Natural killer cell (primary cell): ENCODE data around the gene CFAP57. TPM values are rescaled to one million over a fixed set of nuclear protein-coding genes. Genes with fewer than 3 reads are reported as not detected.

Source experiments
- ATAC-seq, 3 donors: fragments of 150-1000 bp in 2 of 3; fragments of 200-7000 bp in 1 of 3; cut with Tn5 transposase; 1 replicate in 1 of 3; 2 replicates in 2 of 3; pipeline ENCODE4 v1.10.0; 2021; ENCODE audit warnings: mild to moderate bottlenecking in 2 of 3, moderate library complexity in 2 of 3
- DNase-seq, 2 donors: peaks; one replicate each; pipeline versions ENCODE4 v3.0.0 to v3.0.0-alpha.2; 2013 to 2021; ENCODE audit warnings: mixed read lengths in 1 of 2
- H3K27ac ChIP-seq: one replicate; pipeline ENCODE4 v1.5.1; 2013; ENCODE audit warnings: mild to moderate bottlenecking, low read length
- H3K27me3 ChIP-seq: one replicate; pipeline ENCODE4 v1.6.1; 2013; ENCODE audit warnings: low read length; ENCODE audit not compliant: control insufficient read depth, insufficient read depth
- H3K36me3 ChIP-seq: one replicate; pipeline ENCODE4 v1.6.1; 2013; ENCODE audit warnings: low read length; ENCODE audit not compliant: control insufficient read depth, insufficient read depth
- H3K4me1 ChIP-seq: one replicate; pipeline ENCODE4 v1.6.1; 2013; ENCODE audit warnings: low read length; ENCODE audit not compliant: control insufficient read depth, insufficient read depth
- H3K4me3 ChIP-seq: one replicate; pipeline ENCODE4 v1.5.1; 2013; ENCODE audit warnings: low read length
- H3K9me3 ChIP-seq: one replicate; pipeline ENCODE4 v1.6.1; 2013; ENCODE audit warnings: low read length; ENCODE audit not compliant: control insufficient read depth, insufficient read depth
- H3K27ac Mint-ChIP-seq, 2 donors: one replicate each; pipeline ENCODE4 v1.8.0; 2022; ENCODE audit warnings: mild to moderate bottlenecking in 2 of 2, mixed read lengths in 2 of 2, moderate library complexity in 1 of 2
- H3K27me3 Mint-ChIP-seq, 2 donors: one replicate each; pipeline ENCODE4 v1.8.0; 2022; ENCODE audit warnings: low read depth in 2 of 2, mixed read lengths in 2 of 2
- H3K36me3 Mint-ChIP-seq: one replicate; pipeline ENCODE4 v1.8.0; 2022; ENCODE audit warnings: mixed read lengths
- H3K4me1 Mint-ChIP-seq, 2 donors: one replicate each; pipeline ENCODE4 v1.8.0; 2022; ENCODE audit warnings: mixed read lengths in 2 of 2
- H3K4me3 Mint-ChIP-seq: one replicate; pipeline ENCODE4 v1.8.0; 2022; ENCODE audit warnings: mild to moderate bottlenecking, moderate library complexity, mixed read lengths
- H3K9me3 Mint-ChIP-seq, 2 donors: one replicate each; pipeline ENCODE4 v1.8.0; 2022; ENCODE audit warnings: mixed read lengths in 2 of 2
- CTCF ChIP-seq: fragments of 200-600 bp; IDR thresholded peaks from one replicate; pipeline ENCODE4 v1.8.0; 2022; ENCODE audit warnings: antibody characterized with exemption
- WGBS: methylation state at CpG from one replicate; pipeline ENCODE4 v1.1.7; 2013; ENCODE audit warnings: missing lambda C conversion rate; ENCODE audit not compliant: insufficient coverage; 5-methylcytosine and 5-hydroxymethylcytosine counted together
- intact Hi-C: fragments of 100-400 bp; cut with micrococcal nuclease; formaldehyde crosslinking; loops from one replicate; pipeline ENCODE4 v1.14.2; 2022
- total RNA-seq, 4 donors: library from RNA; stranded (reverse); fragments of 120-200 nt in 1 of 4; gene quantifications; one replicate each; pipeline versions ENCODE4 v1.2.3 to v1.2.4, GENCODE V29; 2013 to 2022

CFAP57 gene
- total RNA-seq, 3 donors from 2014 or later (not counting 1 experiment from before 2014, with no cell fraction given): 0.19 TPM; not detected in 2

GRCh38 chr1:43220905-43221778 is 49.0 kb downstream of the CFAP57 start:
- no peaks in the 10 kb centered on the region for H3K36me3 ChIP-seq
- no peak overlapping the region for H3K27ac Mint-ChIP-seq
- H3K9me3 Mint-ChIP-seq: no peaks in the 10 kb centered on the region
- intact Hi-C loops: no loop called here
- no peaks in the 10 kb centered on the region for H3K36me3 Mint-ChIP-seq
- no peak overlapping the region for H3K4me3 ChIP-seq
- H3K27me3 ChIP-seq: no peaks in the 10 kb centered on the region
- peak overlapping the region; percentile 48 for H3K27ac ChIP-seq
- no peaks in the 10 kb centered on the region for H3K4me1 Mint-ChIP-seq
- no peak for TF ChIP-seq CTCF
- no peak overlapping the region for H3K4me3 Mint-ChIP-seq
- DNase-seq (no peak), ATAC-seq (no peak)
- WGBS: 55% methylated on average over 7 of the region's 7 CpGs
- peaks cover 0 to 8% of the 10 kb centered on the region in 2 donors for H3K27me3 Mint-ChIP-seq
- peaks cover 5% of the 10 kb centered on the region for H3K4me1 ChIP-seq
- H3K9me3 ChIP-seq: no peaks in the 10 kb centered on the region

- peak overlapping the region; percentile 48 for H3K27ac ChIP-seq
- no peaks in the 10 kb centered on the region for H3K36me3 ChIP-seq
- H3K36me3 Mint-ChIP-seq: no peaks in the 10 kb centered on the region
- ATAC-seq (no peak), DNase-seq (no peak)
- 86% methylated on average over 1 of the region's 1 CpG for WGBS
- H3K27ac Mint-ChIP-seq: no peak overlapping the region
- no peak overlapping the region for H3K4me3 ChIP-seq
- no peaks in the 10 kb centered on the region for H3K27me3 ChIP-seq
- H3K4me3 Mint-ChIP-seq: no peak overlapping the region
- no peaks in the 10 kb centered on the region for H3K9me3 Mint-ChIP-seq
- no peak for TF ChIP-seq CTCF
- H3K9me3 ChIP-seq: no peaks in the 10 kb centered on the region
- H3K4me1 Mint-ChIP-seq: no peaks in the 10 kb centered on the region
- intact Hi-C loops: no loop called here
- peaks cover 5% of the 10 kb centered on the region for H3K4me1 ChIP-seq
- peaks cover 0 to 5% of the 10 kb centered on the region in 2 donors for H3K27me3 Mint-ChIP-seq
Observed at GRCh38 chr1:43221797-43222196, 49.7 kb downstream of the CFAP57 start.

GRCh38 chr1:43222879-43223278 is 50.7 kb downstream of the CFAP57 start:
- Histone ChIP-seq H3K27ac (no peak overlapping the region), H3K4me3 (no peak overlapping the region), H3K36me3 (no peaks in the 10 kb centered on the region), H3K9me3 (no peaks in the 10 kb centered on the region), H3K27me3 (no peaks in the 10 kb centered on the region), H3K4me1 (peaks cover 8% of the 10 kb centered on the region)
- no peak overlapping the region for H3K27ac Mint-ChIP-seq
- H3K4me3 Mint-ChIP-seq: no peak overlapping the region
- no peak for DNase-seq
- ATAC-seq: no peak
- no peaks in the 10 kb centered on the region for H3K36me3 Mint-ChIP-seq
- 82% methylated on average over 9 of the region's 9 CpGs for WGBS
- peaks cover 7 to 10% of the 10 kb centered on the region in 2 donors for H3K27me3 Mint-ChIP-seq
- intact Hi-C loops: no loop called here
- H3K4me1 Mint-ChIP-seq: peaks cover 5 to 7% of the 10 kb centered on the region in 2 donors
- no peaks in the 10 kb centered on the region for H3K9me3 Mint-ChIP-seq
- no peak for TF ChIP-seq CTCF
